Measurements from ENCODE around the gene NPTX1.

Gene NPTX1

DNA sequence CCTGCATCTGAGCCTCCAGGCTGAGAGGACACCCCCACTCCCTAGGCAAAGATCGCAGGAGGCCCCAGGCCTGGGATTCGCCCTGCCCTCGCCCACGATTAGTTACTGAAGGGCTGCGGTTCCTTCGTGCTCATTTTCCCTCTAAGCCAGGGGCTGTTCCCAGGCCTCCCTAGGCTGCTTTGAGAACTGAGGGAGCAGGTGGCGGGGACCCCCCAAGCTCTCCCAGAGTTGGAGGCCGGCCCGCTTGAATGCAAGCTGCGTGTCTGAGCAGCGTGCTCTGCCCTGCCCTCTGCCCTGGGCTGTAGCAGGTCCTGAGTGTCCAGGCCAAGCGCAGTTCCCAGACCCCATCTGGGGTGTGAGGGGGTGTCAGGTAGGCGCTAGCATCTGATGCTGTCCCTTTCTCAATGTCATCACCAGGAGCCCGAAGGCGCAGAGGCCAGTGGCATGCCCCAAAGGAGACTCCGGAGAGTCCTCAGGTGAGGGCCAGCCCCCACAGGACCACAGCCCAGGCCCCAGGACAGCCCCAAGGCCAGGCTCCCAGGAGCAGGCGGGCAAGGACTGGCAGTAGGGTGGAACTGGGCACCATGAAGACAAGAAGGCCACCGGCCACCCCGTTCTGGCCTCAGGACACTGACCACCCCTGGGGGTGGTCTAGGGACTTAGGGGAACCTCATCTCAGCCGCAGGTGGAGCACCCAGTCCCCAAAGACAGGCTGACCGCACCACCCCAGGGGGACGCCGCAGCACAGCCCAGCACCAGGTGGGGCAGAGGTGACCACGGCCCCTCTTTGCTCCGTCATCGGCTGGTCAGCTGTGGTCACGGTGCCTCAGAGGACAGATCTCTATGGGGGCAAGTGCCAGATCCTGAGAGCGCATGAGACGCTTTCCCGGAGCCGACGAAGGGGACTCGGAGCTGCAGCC lies 46.8 kb downstream of the NPTX1 start:
- H3K36me3 ChIP-seq (ENCODE audit: control insufficient read depth, insufficient read depth, low read length), result no peaks in the 10 kb centered on the region
- no peaks in the 10 kb centered on the region for H3K27me3 ChIP-seq (ENCODE audit: control insufficient read depth, insufficient read depth, low read length)
- no peaks in the 10 kb centered on the region for H3K4me1 ChIP-seq (ENCODE audit: control insufficient read depth, insufficient read depth, low read length)
- no peak overlapping the region for H3K4me3 ChIP-seq (ENCODE audit: low read length)
- H3K9me3 ChIP-seq (ENCODE audit: control insufficient read depth, low read length), result no peaks in the 10 kb centered on the region
- no peak overlapping the region for H3K9ac ChIP-seq (ENCODE audit: low read length)

DNA sequence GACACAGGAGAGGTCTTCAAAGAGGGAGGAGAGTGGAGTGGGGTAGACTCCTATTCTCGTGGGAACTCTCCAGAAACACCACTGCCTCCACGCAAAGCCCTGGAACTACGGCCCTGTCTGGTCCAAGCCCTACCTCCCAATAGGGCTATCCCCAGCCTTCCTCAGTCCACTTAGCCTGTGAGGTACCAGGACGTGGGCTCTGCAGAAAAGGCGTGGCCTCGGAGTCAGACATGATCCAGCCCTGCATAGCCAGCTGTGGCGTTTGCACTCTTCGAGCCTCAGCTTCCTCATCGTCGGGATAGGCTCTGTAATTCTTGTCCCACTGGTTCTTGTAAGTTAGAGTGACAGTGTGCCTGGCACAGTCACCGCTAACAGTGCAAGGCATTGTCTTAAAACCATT lies 47.6 kb downstream of the NPTX1 start:
- no peak overlapping the region for H3K9ac ChIP-seq (ENCODE audit: low read length)
- no peaks in the 10 kb centered on the region for H3K36me3 ChIP-seq (ENCODE audit: control insufficient read depth, insufficient read depth, low read length)

GRCh38 chr17:80428363-80428762 lies 48.0 kb downstream of the NPTX1 start:
- H3K27me3 ChIP-seq (ENCODE audit: control insufficient read depth, insufficient read depth, low read length), result no peaks in the 10 kb centered on the region
- no peaks in the 10 kb centered on the region for H3K4me1 ChIP-seq (ENCODE audit: control insufficient read depth, insufficient read depth, low read length)
- H3K9ac ChIP-seq (ENCODE audit: low read length), result no peak overlapping the region
- no peak overlapping the region for H3K4me3 ChIP-seq (ENCODE audit: low read length)
- H3K36me3 ChIP-seq (ENCODE audit: control insufficient read depth, insufficient read depth, low read length), result no peaks in the 10 kb centered on the region
- no peaks in the 10 kb centered on the region for H3K9me3 ChIP-seq (ENCODE audit: control insufficient read depth, low read length)

More for the DNA sequence above, 47.6 kb downstream of the NPTX1 start:
- H3K4me3 ChIP-seq (ENCODE audit: low read length), result no peak overlapping the region
- H3K27me3 ChIP-seq (ENCODE audit: control insufficient read depth, insufficient read depth, low read length), result no peaks in the 10 kb centered on the region
- H3K9me3 ChIP-seq (ENCODE audit: control insufficient read depth, low read length), result no peaks in the 10 kb centered on the region
- H3K4me1 ChIP-seq (ENCODE audit: control insufficient read depth, insufficient read depth, low read length), result no peaks in the 10 kb centered on the region

- no peak overlapping the region for H3K4me3 ChIP-seq (ENCODE audit: low read length)
- no peaks in the 10 kb centered on the region for H3K27me3 ChIP-seq (ENCODE audit: control insufficient read depth, insufficient read depth, low read length)
- H3K36me3 ChIP-seq (ENCODE audit: control insufficient read depth, insufficient read depth, low read length), result no peaks in the 10 kb centered on the region
- no peaks in the 10 kb centered on the region for H3K4me1 ChIP-seq (ENCODE audit: control insufficient read depth, insufficient read depth, low read length)
- H3K9me3 ChIP-seq (ENCODE audit: control insufficient read depth, low read length), result no peaks in the 10 kb centered on the region
- no peak overlapping the region for H3K9ac ChIP-seq (ENCODE audit: low read length)
Measured at GRCh38 chr17:80427366-80428282, 48.8 kb downstream of the NPTX1 start.

DNA sequence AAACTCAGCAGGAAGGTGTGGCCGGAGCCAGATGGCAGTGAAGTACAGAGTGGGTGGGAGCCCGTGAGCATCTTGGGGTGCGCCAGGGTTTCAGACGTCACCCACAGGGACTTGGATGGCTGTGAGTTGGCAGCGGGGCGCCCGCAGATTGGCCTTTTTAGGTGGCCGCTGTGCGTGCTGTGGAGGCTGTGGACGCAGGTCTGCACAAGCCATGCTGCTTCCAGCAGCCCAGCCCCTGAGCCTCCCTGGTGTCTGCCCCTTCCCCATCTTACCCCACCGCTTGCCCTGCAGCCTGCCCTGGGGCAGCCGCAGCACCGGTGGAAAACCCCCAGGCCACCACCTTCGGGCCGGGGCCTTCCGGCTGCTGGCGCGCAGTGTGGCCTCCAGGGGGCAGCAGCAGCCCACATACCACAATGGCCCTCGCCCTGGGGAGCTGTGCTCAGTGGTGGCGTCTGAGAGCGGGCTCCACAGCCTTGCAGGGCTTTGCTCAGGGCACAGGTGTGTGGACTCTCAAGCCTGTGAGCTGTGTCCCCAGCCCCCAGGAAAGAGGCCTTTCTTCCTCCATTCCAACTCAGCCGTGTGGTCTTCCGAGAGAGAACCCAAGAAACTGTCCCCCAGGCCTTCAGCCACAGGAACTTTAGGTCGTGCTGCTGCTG lies 49.6 kb downstream of the NPTX1 start:
- Histone ChIP-seq H3K4me3 (ENCODE audit: low read length) (no peak overlapping the region), H3K9me3 (ENCODE audit: control insufficient read depth, low read length) (no peaks in the 10 kb centered on the region), H3K4me1 (ENCODE audit: control insufficient read depth, insufficient read depth, low read length) (no peaks in the 10 kb centered on the region), H3K27me3 (ENCODE audit: control insufficient read depth, insufficient read depth, low read length) (no peaks in the 10 kb centered on the region), H3K36me3 (ENCODE audit: control insufficient read depth, insufficient read depth, low read length) (no peaks in the 10 kb centered on the region), H3K9ac (ENCODE audit: low read length) (no peak overlapping the region)

DNA sequence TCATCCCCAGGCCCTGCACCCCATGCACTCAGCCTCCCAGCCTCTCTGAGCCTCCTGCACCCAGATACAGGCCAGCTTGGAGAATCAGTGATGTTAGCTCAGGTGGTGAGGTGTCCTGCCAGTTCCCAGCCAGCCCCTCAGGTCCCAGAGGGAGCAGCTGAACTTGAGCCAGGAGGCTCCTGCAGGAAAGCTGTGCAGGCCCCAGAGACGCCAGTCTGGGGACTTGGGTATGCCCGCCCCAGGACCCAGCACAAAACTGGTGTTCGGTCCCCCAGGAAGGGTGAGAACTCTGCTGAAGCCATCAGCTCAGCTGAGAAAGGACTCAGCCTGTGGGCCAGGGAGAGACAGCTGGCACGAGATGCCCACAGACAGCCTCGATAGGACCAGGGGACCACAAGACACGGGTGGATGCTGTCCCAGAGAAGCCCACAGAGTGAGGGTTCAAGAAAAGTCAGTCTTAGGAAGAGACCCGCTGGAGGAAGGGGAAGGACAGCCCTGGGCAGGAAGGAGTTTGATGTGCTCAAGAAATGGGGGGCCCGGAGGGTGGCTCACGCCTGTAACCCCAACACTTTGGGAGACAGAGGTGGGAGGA lies 50.5 kb downstream of the NPTX1 start:
- Histone ChIP-seq H3K9me3 (ENCODE audit: control insufficient read depth, low read length) (no peaks in the 10 kb centered on the region), H3K4me1 (ENCODE audit: control insufficient read depth, insufficient read depth, low read length) (no peaks in the 10 kb centered on the region), H3K4me3 (ENCODE audit: low read length) (no peak overlapping the region), H3K36me3 (ENCODE audit: control insufficient read depth, insufficient read depth, low read length) (no peaks in the 10 kb centered on the region), H3K9ac (ENCODE audit: low read length) (no peak overlapping the region), H3K27me3 (ENCODE audit: control insufficient read depth, insufficient read depth, low read length) (no peaks in the 10 kb centered on the region)

DNA sequence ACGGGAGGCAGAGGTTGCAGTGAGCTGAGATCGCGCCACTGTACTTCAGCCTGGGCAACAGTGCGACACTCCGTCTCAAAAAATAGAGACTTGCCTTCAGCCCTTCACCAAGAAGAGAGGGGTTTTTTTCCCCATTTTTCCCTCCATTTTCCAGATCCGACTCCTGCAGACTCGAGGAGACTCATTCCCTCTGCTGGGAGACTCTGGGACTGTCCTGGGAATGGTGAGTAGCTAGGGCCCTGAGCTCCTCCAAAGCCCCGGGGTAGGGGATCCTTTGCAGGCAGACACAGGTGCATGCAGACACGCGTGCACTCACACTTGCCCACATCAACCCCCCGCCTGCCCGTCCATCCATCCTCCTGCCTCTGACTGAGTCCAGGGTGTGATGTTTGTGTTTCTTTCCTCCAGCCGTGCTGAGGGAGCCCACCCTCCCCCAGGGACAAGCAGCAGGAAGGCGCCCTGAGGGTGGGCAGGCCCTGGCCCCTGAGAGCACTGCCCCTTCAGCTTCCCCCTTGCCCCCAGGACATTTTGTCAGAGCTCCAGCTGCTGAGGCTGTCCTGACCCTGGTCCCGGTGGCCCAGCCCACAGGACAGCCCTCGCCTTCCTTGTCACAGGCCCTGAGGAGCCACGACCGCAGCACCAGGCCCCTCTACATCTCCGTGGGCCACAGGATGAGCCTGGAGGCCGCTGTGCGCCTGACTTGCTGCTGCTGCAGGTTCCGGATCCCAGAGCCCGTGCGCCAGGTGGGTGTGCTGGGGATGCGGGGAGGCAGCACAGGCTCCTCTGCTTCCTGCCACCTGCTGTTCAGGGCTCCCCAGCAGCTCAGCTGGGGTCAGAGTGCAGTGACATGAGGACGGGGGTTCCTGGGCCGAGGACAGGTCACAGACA lies 51.3 kb downstream of the NPTX1 start:
- Histone ChIP-seq H3K36me3 (ENCODE audit: control insufficient read depth, insufficient read depth, low read length) (no peaks in the 10 kb centered on the region), H3K27me3 (ENCODE audit: control insufficient read depth, insufficient read depth, low read length) (no peaks in the 10 kb centered on the region)

GRCh38 chr17:80424261-80424660 lies 52.1 kb downstream of the NPTX1 start:
- no peak overlapping the region for H3K4me3 ChIP-seq (ENCODE audit: low read length)
- H3K4me1 ChIP-seq (ENCODE audit: control insufficient read depth, insufficient read depth, low read length), result no peaks in the 10 kb centered on the region
- H3K9me3 ChIP-seq (ENCODE audit: control insufficient read depth, low read length), result no peaks in the 10 kb centered on the region
- no peak overlapping the region for H3K9ac ChIP-seq (ENCODE audit: low read length)
- no peaks in the 10 kb centered on the region for H3K36me3 ChIP-seq (ENCODE audit: control insufficient read depth, insufficient read depth, low read length)
- no peaks in the 10 kb centered on the region for H3K27me3 ChIP-seq (ENCODE audit: control insufficient read depth, insufficient read depth, low read length)

More for the DNA sequence above, 51.3 kb downstream of the NPTX1 start:
- Histone ChIP-seq H3K4me1 (ENCODE audit: control insufficient read depth, insufficient read depth, low read length) (no peaks in the 10 kb centered on the region), H3K4me3 (ENCODE audit: low read length) (no peak overlapping the region), H3K9me3 (ENCODE audit: control insufficient read depth, low read length) (no peaks in the 10 kb centered on the region), H3K9ac (ENCODE audit: low read length) (no peak overlapping the region)

- Histone ChIP-seq H3K4me1 (ENCODE audit: control insufficient read depth, insufficient read depth, low read length) (no peaks in the 10 kb centered on the region), H3K4me3 (ENCODE audit: low read length) (no peak overlapping the region), H3K36me3 (ENCODE audit: control insufficient read depth, insufficient read depth, low read length) (no peaks in the 10 kb centered on the region), H3K9me3 (ENCODE audit: control insufficient read depth, low read length) (no peaks in the 10 kb centered on the region), H3K27me3 (ENCODE audit: control insufficient read depth, insufficient read depth, low read length) (no peaks in the 10 kb centered on the region), H3K9ac (ENCODE audit: low read length) (no peak overlapping the region)
Measured at GRCh38 chr17:80423536-80424225, 52.7 kb downstream of the NPTX1 start.

DNA sequence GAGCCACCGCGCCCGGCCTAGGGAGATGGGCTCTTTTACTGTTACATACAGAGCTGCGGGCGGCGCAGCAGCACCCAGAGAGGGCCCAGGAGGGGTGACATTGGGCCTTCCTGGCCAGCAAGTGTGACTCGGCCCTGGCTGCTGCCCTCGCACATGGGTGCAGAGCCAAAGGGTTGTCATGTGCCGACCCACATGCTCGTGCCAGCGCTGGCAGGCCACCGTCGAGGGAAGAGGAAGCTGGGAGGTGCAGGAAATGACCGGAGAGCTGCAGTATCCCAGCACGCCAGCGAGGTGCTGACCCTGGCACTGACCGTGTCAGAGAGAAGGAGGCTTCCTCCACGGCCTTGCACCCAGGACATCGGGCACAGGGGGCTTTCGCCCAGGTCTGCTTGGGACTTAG lies 53.4 kb downstream of the NPTX1 start:
- Histone ChIP-seq H3K36me3 (ENCODE audit: control insufficient read depth, insufficient read depth, low read length) (no peaks in the 10 kb centered on the region), H3K4me1 (ENCODE audit: control insufficient read depth, insufficient read depth, low read length) (no peaks in the 10 kb centered on the region), H3K9me3 (ENCODE audit: control insufficient read depth, low read length) (no peaks in the 10 kb centered on the region), H3K9ac (ENCODE audit: low read length) (no peak overlapping the region), H3K27me3 (ENCODE audit: control insufficient read depth, insufficient read depth, low read length) (no peaks in the 10 kb centered on the region), H3K4me3 (ENCODE audit: low read length) (no peak overlapping the region)
